Measurements from ENCODE around the gene RBMS3.
"Not testable (repeated sequence)": the region's sequence is repeated elsewhere in the genome, so short reads cannot be mapped to it uniquely, and the experiment has no call there.

Gene RBMS3

DNA sequence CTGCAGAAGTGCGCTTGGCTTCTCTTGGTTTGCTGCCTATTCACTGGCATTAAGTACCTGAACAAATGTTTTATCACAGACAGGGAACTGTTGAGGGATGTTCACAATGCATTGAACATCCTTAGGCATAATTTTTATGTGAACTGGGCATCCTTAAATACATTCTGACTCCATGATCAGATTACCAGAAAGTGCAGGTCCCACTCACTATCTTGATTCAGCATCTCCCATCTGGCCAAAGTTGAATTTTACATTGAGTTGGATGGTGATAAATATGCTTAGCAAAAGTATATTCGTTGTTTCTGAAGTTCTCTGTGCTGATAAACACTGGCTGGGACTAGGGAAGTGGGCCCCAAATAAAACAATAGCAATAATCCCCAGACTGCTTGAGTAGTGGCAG, 108.5 kb downstream of the RBMS3 start:
- H3K27me3 Mint-ChIP-seq = no peaks in the 10 kb centered on the region
- H3K4me1 Mint-ChIP-seq (ENCODE audit: low read depth) = peaks cover 7% of the 10 kb centered on the region
- no peak overlapping the region for H3K27ac Mint-ChIP-seq
- no peak for DNase-seq
- H3K4me3 Mint-ChIP-seq = no peak overlapping the region
- no peaks in the 10 kb centered on the region for H3K36me3 Mint-ChIP-seq (ENCODE audit: low read depth)
- no peaks in the 10 kb centered on the region for H3K9me3 Mint-ChIP-seq

DNA sequence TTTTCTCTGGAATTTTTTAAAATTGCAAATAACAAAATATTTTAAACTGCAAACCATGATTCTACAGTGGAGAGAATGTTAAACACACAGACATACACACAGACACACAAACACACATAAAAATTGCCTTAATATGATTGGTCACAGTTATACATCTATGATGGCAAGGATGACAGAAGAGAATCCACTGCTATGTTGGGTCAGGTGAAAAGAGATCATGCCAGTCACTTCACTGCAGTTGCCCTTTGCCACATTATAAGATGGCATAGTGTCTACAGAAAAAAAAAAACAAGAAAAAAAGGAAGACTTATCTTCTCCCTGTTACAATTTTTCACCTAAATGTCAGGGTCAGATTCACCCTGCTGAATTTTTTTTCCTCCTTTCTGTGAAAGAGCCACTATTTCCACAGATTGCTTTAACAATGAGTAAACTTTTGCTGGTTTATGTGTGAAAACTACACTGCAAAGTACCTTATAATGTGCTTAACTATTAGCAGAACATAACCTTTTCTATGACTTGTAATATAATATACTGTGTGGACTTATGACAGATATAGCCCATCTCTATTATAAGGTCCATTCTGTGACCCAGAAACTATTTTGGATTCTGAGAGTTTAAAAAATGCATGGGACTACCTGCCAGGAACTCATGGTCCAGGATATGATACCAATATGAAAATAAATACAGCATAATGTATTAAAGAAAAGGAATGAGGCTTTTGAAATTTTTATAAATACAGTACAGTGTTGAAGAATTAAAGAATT, 111.9 kb downstream of the RBMS3 start:
- no peaks in the 10 kb centered on the region for H3K36me3 Mint-ChIP-seq (ENCODE audit: low read depth)
- H3K27me3 Mint-ChIP-seq = no peaks in the 10 kb centered on the region
- H3K4me1 Mint-ChIP-seq (ENCODE audit: low read depth) = no peaks in the 10 kb centered on the region

GRCh38 chr3:29393946-29394345, 113.1 kb downstream of the RBMS3 start:
- not testable (repeated sequence) for H3K27me3 Mint-ChIP-seq; DNase-seq; H3K36me3 Mint-ChIP-seq (ENCODE audit: low read depth); H3K4me3 Mint-ChIP-seq; H3K27ac Mint-ChIP-seq; H3K4me1 Mint-ChIP-seq (ENCODE audit: low read depth); H3K9me3 Mint-ChIP-seq

More for the DNA sequence above, 111.9 kb downstream of the RBMS3 start:
- no peaks in the 10 kb centered on the region for H3K9me3 Mint-ChIP-seq
- DNase-seq = no peak
- no peak overlapping the region for H3K4me3 Mint-ChIP-seq
- H3K27ac Mint-ChIP-seq = no peak overlapping the region

GRCh38 chr3:29397406-29397805, 116.5 kb downstream of the RBMS3 start:
- no peak for DNase-seq
- H3K27me3 Mint-ChIP-seq = peaks cover 2% of the 10 kb centered on the region
- H3K36me3 Mint-ChIP-seq (ENCODE audit: low read depth) = no peaks in the 10 kb centered on the region
- H3K4me1 Mint-ChIP-seq (ENCODE audit: low read depth) = no peaks in the 10 kb centered on the region
- H3K9me3 Mint-ChIP-seq = no peaks in the 10 kb centered on the region
- no peak overlapping the region for H3K4me3 Mint-ChIP-seq
- no peak overlapping the region for H3K27ac Mint-ChIP-seq

DNA sequence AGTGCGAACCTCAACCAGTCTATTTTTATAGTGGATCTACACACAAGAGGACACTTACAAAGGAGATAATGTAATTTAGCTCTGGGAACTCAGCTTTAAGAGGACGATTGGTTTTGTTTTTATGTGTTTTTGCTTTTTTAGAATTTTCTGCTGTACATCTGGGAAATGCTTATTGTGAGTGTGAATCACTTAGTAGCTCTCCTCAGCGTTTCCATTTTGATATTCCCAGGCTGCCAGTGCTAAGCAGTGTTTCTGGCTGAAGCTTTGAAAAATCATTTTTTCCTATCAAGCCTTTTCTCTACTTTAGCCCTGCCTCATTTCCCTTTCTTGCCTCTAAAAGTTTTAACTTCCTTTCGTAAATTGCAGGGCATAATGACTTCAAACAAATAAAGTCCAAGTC, 117.9 kb downstream of the RBMS3 start:
- Mint-ChIP-seq H3K27me3 (peaks cover 2% of the 10 kb centered on the region), H3K36me3 (ENCODE audit: low read depth) (no peaks in the 10 kb centered on the region), H3K4me3 (no peak overlapping the region), H3K4me1 (ENCODE audit: low read depth) (no peaks in the 10 kb centered on the region), H3K27ac (no peak overlapping the region), H3K9me3 (no peaks in the 10 kb centered on the region)
- DNase-seq = no peak

- Mint-ChIP-seq H3K27me3 (no peaks in the 10 kb centered on the region), H3K27ac (no peak overlapping the region), H3K36me3 (ENCODE audit: low read depth) (no peaks in the 10 kb centered on the region), H3K4me1 (ENCODE audit: low read depth) (no peaks in the 10 kb centered on the region), H3K9me3 (no peaks in the 10 kb centered on the region), H3K4me3 (no peak overlapping the region)
- DNase-seq = no peak
These were observed 125.5 kb downstream of the RBMS3 start for GRCh38 chr3:29406291-29406832.

DNA sequence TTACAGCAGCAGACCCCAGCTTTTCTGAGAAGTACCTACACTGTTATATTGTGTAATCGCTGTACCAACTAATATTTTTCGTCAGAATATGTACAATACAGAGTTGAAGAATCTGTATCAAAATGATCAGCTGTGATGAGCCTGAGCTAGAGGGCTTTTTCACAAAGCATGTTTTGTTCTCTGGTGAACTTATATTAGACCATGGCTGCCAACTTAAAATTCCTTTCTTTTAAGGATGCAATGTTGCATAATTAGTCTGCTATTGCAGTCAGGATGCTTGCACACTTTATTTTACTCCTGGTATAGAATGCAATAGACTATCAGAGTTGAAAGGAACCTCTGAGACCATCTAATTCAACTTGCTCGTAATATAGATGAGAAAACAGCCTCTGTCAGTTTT, 127.8 kb downstream of the RBMS3 start:
- Mint-ChIP-seq H3K27ac (no peak overlapping the region), H3K27me3 (no peaks in the 10 kb centered on the region), H3K4me3 (no peak overlapping the region), H3K4me1 (ENCODE audit: low read depth) (no peaks in the 10 kb centered on the region), H3K36me3 (ENCODE audit: low read depth) (no peaks in the 10 kb centered on the region), H3K9me3 (no peaks in the 10 kb centered on the region)
- no peak for DNase-seq

DNA sequence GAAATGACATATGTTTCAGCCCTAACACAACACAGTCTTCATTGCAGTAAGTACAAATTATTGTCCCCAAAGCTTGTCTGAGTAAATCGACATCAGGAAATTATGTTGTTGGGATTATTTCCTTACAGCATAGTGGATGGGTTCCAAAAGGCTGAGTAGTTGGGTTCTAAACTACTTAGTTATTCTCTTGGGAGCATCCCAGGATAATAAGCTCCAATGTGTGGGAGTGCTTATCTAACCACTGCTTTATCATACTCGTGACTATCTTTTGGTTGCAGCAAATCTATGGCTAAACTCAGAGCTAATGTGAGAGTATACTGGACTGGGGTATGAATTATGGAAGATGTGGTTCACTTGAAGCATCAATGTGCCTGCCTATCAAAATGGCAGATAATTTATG, 128.5 kb downstream of the RBMS3 start:
- no peak overlapping the region for H3K27ac Mint-ChIP-seq
- no peaks in the 10 kb centered on the region for H3K27me3 Mint-ChIP-seq
- no peaks in the 10 kb centered on the region for H3K4me1 Mint-ChIP-seq (ENCODE audit: low read depth)
- H3K36me3 Mint-ChIP-seq (ENCODE audit: low read depth) = no peaks in the 10 kb centered on the region
- H3K9me3 Mint-ChIP-seq = no peaks in the 10 kb centered on the region
- no peak for DNase-seq
- H3K4me3 Mint-ChIP-seq = no peak overlapping the region

- Mint-ChIP-seq H3K4me1 (ENCODE audit: low read depth) (no peaks in the 10 kb centered on the region), H3K27ac (no peak overlapping the region), H3K27me3 (no peaks in the 10 kb centered on the region), H3K36me3 (ENCODE audit: low read depth) (no peaks in the 10 kb centered on the region), H3K4me3 (no peak overlapping the region), H3K9me3 (no peaks in the 10 kb centered on the region)
- DNase-seq = no peak
These were observed 129.3 kb downstream of the RBMS3 start for GRCh38 chr3:29410220-29410619.

DNA sequence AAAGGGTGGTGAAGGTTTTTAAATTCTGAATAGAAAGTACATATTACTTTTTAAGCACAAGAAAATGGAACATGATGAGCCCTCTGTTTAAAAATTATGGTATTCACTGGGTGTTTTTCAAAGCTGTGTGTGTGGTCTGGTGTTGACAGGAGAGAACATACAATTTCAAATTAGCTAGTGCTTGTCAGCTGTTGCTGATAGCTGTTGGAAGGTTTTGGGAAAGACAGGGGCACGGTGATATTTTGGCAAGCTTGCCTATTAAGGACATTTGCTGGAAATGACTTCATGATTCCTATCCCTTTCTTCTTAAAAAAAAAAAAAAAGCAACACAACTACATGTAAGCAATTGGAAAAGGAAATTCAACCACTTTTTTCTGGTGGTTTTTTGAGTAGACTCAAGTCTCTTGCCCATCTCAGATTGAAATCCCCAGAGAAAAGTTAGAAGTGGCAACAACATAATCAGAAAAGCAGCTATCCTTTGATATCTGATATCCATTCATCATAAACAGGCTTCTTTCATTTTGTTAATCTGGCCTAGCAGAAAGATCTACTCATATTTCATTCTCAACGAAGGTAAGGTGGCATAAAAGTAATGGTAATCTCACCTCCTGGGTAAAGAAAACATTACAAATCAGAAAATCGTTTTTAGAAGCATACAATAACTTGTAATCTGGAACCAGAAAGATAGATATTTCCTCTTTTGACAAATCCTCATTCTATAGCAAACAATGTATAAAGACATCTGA, 130.0 kb downstream of the RBMS3 start:
- DNase-seq = no peak
- H3K9me3 Mint-ChIP-seq = no peaks in the 10 kb centered on the region
- no peak overlapping the region for H3K4me3 Mint-ChIP-seq
- no peaks in the 10 kb centered on the region for H3K36me3 Mint-ChIP-seq (ENCODE audit: low read depth)
- H3K27ac Mint-ChIP-seq = no peak overlapping the region
- H3K4me1 Mint-ChIP-seq (ENCODE audit: low read depth) = no peaks in the 10 kb centered on the region
- H3K27me3 Mint-ChIP-seq = no peaks in the 10 kb centered on the region

- H3K27me3 Mint-ChIP-seq = no peaks in the 10 kb centered on the region
- DNase-seq = no peak
- no peak overlapping the region for H3K4me3 Mint-ChIP-seq
- H3K9me3 Mint-ChIP-seq = no peaks in the 10 kb centered on the region
- no peaks in the 10 kb centered on the region for H3K4me1 Mint-ChIP-seq (ENCODE audit: low read depth)
- H3K36me3 Mint-ChIP-seq (ENCODE audit: low read depth) = no peaks in the 10 kb centered on the region
- H3K27ac Mint-ChIP-seq = no peak overlapping the region
These were observed 131.2 kb downstream of the RBMS3 start for GRCh38 chr3:29412110-29412509.

- Mint-ChIP-seq H3K27me3 (no peaks in the 10 kb centered on the region), H3K4me1 (ENCODE audit: low read depth) (no peaks in the 10 kb centered on the region), H3K9me3 (no peaks in the 10 kb centered on the region), H3K36me3 (ENCODE audit: low read depth) (no peaks in the 10 kb centered on the region), H3K4me3 (no peak overlapping the region), H3K27ac (no peak overlapping the region)
- DNase-seq = no peak
These were observed 133.8 kb downstream of the RBMS3 start for GRCh38 chr3:29414468-29415224.

- no peak overlapping the region for H3K4me3 Mint-ChIP-seq
- H3K9me3 Mint-ChIP-seq = no peaks in the 10 kb centered on the region
- H3K4me1 Mint-ChIP-seq (ENCODE audit: low read depth) = no peaks in the 10 kb centered on the region
- H3K27ac Mint-ChIP-seq = no peak overlapping the region
- H3K27me3 Mint-ChIP-seq = no peaks in the 10 kb centered on the region
- no peaks in the 10 kb centered on the region for H3K36me3 Mint-ChIP-seq (ENCODE audit: low read depth)
- DNase-seq = no peak
These were observed 134.8 kb downstream of the RBMS3 start for GRCh38 chr3:29415482-29416223.

- H3K9me3 Mint-ChIP-seq = no peaks in the 10 kb centered on the region
- H3K4me1 Mint-ChIP-seq (ENCODE audit: low read depth) = no peaks in the 10 kb centered on the region
- H3K27me3 Mint-ChIP-seq = no peaks in the 10 kb centered on the region
- H3K27ac Mint-ChIP-seq = no peak overlapping the region
- DNase-seq = no peak
- no peaks in the 10 kb centered on the region for H3K36me3 Mint-ChIP-seq (ENCODE audit: low read depth)
- H3K4me3 Mint-ChIP-seq = no peak overlapping the region
These were observed 135.6 kb downstream of the RBMS3 start for GRCh38 chr3:29416514-29416913.
